Measurements from ENCODE around the gene C11orf21.

Gene C11orf21

DNA sequence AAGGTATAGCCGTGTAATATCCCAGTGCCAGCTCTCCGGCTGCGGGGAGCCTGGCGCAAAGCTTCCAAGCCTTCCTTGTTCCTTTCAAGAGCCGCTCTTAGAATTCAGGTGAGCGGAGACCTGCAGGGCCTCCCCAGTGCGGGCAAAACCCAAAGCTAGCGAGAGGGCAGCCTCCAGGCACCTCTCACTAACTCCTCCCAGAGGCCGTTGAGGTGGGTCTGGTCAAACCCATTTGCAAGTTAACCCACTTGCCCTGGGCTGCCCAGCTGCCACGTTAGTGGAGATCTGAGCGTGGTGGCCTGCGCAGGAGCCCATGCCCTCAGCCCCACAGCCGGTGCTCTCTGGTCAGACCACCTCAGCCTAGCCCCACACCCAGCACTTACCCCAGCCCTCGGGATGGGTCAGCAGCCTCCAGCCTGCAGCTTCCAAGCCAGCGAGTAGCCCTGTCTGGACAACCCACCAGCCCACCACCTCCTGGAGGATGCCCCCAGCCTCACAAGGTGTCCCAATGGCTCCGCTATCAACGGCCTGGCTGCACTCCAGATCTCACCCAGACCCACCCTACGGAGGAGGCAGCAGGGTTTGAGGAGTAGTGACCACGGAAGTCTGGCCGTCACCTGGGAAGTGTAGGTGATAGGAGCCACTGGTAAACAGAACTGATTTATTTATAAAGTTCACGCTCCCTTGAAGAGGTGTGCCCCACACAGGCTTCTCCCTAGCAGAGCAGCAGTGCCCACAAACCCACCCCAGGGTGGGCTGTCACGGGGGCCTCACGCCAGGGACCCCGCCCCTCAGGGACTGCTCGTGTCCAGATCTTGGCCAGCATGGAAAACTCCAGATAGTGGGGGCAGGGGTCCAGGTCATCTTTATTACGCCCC is 33.6 kb downstream of the C11orf21 start:
- TF ChIP-seq, protein P1, sequence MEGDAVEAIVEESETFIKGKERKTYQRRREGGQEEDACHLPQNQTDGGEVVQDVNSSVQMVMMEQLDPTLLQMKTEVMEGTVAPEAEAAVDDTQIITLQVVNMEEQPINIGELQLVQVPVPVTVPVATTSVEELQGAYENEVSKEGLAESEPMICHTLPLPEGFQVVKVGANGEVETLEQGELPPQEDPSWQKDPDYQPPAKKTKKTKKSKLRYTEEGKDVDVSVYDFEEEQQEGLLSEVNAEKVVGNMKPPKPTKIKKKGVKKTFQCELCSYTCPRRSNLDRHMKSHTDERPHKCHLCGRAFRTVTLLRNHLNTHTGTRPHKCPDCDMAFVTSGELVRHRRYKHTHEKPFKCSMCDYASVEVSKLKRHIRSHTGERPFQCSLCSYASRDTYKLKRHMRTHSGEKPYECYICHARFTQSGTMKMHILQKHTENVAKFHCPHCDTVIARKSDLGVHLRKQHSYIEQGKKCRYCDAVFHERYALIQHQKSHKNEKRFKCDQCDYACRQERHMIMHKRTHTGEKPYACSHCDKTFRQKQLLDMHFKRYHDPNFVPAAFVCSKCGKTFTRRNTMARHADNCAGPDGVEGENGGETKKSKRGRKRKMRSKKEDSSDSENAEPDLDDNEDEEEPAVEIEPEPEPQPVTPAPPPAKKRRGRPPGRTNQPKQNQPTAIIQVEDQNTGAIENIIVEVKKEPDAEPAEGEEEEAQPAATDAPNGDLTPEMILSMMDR (IDR thresholded peaks at IDR 0.05; ENCODE audit: low read depth, low read length, poor library complexity, severe bottlenecking), result no peak
- no peak for TF ChIP-seq EZH2phosphoT487 (IDR thresholded peaks at IDR 0.05; ENCODE audit: borderline replicate concordance, low read length)
- Histone ChIP-seq H3K9me3 (ENCODE audit: control insufficient read depth, insufficient read depth, low read length) (no peaks in the 10 kb centered on the region), H3K4me3 (ENCODE audit: low read length) (no peak overlapping the region), H3K4me1 (ENCODE audit: control insufficient read depth, low read length) (peaks cover 21% of the 10 kb centered on the region), H3F3A (ENCODE audit: control insufficient read depth, insufficient read depth) (peaks cover 3% of the 10 kb centered on the region; the same call in 1 of the 2 replicates), H3K27ac (ENCODE audit: low read depth, low read length) (no peak overlapping the region), H3K27me3 (ENCODE audit: control insufficient read depth, low read length) (peaks cover 10% of the 10 kb centered on the region), H3K36me3 (ENCODE audit: control insufficient read depth, low read length) (no peaks in the 10 kb centered on the region), H3K4me2 (ENCODE audit: low read length) (no peak overlapping the region), H3K79me2 (ENCODE audit: control insufficient read depth, low read length) (no peaks in the 10 kb centered on the region), H4K20me1 (ENCODE audit: control insufficient read depth, insufficient read depth, low read depth, low read length) (no peaks in the 10 kb centered on the region), H3K9me2 (replicated peaks; ENCODE audit: control insufficient read depth, low read length) (no peaks in the 10 kb centered on the region)

DNA sequence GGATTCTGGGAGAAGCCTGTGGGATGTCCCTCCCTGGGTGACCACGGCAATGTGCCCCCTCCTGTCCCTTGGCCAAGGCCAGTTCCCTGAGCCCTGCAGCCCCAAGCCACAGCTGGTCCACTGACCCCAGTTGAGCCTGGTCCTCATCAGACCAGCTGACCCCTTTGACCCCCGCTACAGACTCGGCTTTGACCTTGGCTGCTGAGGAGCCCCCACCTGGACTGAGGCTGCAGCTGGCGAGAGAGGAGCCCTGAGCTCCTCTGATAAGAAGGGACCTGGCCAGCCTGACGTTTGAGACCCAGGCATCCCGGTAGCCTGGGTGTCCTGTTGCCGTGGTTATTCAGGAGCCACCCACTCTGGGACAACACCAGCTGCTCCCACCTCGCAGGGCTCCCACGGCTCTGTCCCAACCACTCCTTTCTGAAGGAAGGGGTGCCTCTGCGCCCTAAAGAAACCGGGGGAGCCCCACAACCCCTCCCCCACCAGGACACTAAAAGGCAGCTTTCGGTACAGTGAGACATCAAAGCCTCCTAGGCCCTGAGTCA is 34.3 kb downstream of the C11orf21 start:
- Histone ChIP-seq H3K4me3 (ENCODE audit: low read length) (no peak overlapping the region), H3K4me1 (ENCODE audit: control insufficient read depth, low read length) (peaks cover 21% of the 10 kb centered on the region), H3K9me2 (replicated peaks; ENCODE audit: control insufficient read depth, low read length) (no peaks in the 10 kb centered on the region), H3F3A (ENCODE audit: control insufficient read depth, insufficient read depth) (peaks cover 3% of the 10 kb centered on the region; the same call in 1 of the 2 replicates), H3K79me2 (ENCODE audit: control insufficient read depth, low read length) (no peaks in the 10 kb centered on the region), H3K27ac (ENCODE audit: low read depth, low read length) (no peak overlapping the region), H4K20me1 (ENCODE audit: control insufficient read depth, insufficient read depth, low read depth, low read length) (no peaks in the 10 kb centered on the region), H3K9me3 (ENCODE audit: control insufficient read depth, insufficient read depth, low read length) (no peaks in the 10 kb centered on the region), H3K36me3 (ENCODE audit: control insufficient read depth, low read length) (no peaks in the 10 kb centered on the region), H3K27me3 (ENCODE audit: control insufficient read depth, low read length) (peaks cover 10% of the 10 kb centered on the region), H3K4me2 (ENCODE audit: low read length) (no peak overlapping the region)
- TF ChIP-seq, protein P1 (IDR thresholded peaks at IDR 0.05; ENCODE audit: low read depth, low read length, poor library complexity, severe bottlenecking), result no peak
- no peak for TF ChIP-seq EZH2phosphoT487 (IDR thresholded peaks at IDR 0.05; ENCODE audit: borderline replicate concordance, low read length)

DNA sequence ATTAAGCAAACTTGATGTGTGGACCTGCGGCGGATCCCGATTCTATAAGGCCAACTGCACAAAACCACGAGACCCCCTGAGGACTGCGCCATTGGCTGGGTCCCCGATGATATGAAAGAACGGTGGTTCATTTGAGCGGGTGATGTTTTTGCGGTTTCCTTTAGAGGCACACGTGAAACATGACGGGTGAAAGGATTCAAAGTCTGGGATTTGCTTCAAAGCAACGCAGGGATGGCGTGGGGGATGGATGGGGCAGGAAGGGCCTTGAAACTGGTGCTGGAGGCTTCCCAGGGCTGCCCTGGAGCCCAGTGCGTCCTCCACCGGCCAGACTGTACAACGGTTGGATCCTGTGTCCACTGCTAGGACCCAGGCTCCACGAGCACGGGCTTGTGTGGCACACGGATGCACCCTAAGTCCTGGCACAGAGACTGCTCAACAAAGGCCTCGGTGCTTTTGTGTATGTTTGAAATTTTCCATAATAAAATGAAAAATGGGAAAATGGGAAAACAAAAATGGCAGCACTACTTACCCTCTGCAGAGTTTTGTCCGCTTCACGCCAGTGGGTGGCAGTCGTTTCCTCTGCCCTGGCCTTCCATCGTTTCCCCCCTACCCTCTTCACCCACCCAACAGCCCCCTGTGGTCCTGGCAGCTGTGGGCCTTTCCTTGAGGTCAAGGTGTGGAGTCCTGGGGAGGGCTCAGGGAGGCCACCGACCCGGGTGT is 35.0 kb downstream of the C11orf21 start:
- Histone ChIP-seq H3K36me3 (ENCODE audit: control insufficient read depth, low read length) (no peaks in the 10 kb centered on the region), H3K4me1 (ENCODE audit: control insufficient read depth, low read length) (peaks cover 21% of the 10 kb centered on the region), H3K79me2 (ENCODE audit: control insufficient read depth, low read length) (no peaks in the 10 kb centered on the region), H3K9me2 (replicated peaks; ENCODE audit: control insufficient read depth, low read length) (no peaks in the 10 kb centered on the region), H4K20me1 (ENCODE audit: control insufficient read depth, insufficient read depth, low read depth, low read length) (no peaks in the 10 kb centered on the region), H3K4me2 (ENCODE audit: low read length) (no peak overlapping the region), H3K27ac (ENCODE audit: low read depth, low read length) (no peak overlapping the region), H3K4me3 (ENCODE audit: low read length) (no peak overlapping the region), H3K9me3 (ENCODE audit: control insufficient read depth, insufficient read depth, low read length) (no peaks in the 10 kb centered on the region), H3F3A (ENCODE audit: control insufficient read depth, insufficient read depth) (peaks cover 3% of the 10 kb centered on the region; the same call in 1 of the 2 replicates), H3K27me3 (ENCODE audit: control insufficient read depth, low read length) (peaks cover 10% of the 10 kb centered on the region)
- TF ChIP-seq, protein P1 (IDR thresholded peaks at IDR 0.05; ENCODE audit: low read depth, low read length, poor library complexity, severe bottlenecking), result no peak
- no peak for TF ChIP-seq EZH2phosphoT487 (IDR thresholded peaks at IDR 0.05; ENCODE audit: borderline replicate concordance, low read length)
